NCI-H345 treated with DMSO at 0.1 percent for 48 hours (cell line): ENCODE measurements around the gene LENG9.

Source experiments
- DNase-seq: peaks from one replicate; lab custom pipeline; 2025; ENCODE audit not compliant: unreplicated experiment; lab: John Stamatoyannopoulos, UW

The LENG9 gene

DNA sequence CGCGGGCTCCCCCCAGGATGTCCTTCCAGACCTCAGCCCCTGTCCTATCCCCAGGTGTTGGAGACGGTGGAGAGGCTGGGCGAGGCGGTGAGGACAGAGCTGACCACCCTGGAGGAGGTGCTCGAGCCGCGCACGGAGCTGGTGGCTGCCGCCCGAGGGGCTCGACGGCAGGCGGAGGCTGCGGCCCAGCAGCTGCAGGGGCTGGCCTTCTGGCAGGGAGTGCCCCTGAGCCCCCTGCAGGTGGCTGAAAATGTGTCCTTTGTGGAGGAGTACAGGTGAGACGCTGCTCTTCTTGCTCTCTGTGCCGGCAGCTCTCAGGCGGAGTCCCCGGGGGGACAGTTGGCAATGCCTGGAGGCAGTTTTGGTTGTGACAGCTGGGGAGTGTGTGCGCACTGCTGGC is 41.4 kb downstream of the LENG9 start:
- peak; percentile 29 for DNase-seq

- DNase-seq, result no peak
These were observed 42.1 kb downstream of the LENG9 start for GRCh38 chr19:54421521-54421920.

DNA sequence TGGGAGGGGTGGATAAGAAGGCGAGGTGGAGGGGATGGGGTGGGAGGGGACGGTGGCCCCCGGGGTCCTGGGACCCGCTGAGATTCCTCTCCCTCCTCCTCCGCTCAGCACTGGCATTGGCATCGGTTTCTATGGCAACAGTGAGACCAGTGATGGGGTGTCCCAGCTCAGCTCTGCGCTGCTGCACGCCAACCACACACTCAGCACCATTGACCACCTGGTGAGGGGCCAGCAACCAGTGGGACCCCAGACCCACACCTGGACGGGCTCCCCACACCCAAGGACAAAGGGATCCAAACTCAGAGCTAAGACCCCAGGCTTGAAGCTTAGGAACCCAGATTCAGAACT is 42.4 kb downstream of the LENG9 start:
- no peak for DNase-seq

GRCh38 chr19:54420383-54421168 is 43.0 kb downstream of the LENG9 start:
- no peak for DNase-seq

GRCh38 chr19:54420068-54420382 is 43.6 kb downstream of the LENG9 start:
- DNase-seq, result no peak

- DNase-seq, result no peak
These were observed 44.4 kb downstream of the LENG9 start for GRCh38 chr19:54418930-54419800.

DNA sequence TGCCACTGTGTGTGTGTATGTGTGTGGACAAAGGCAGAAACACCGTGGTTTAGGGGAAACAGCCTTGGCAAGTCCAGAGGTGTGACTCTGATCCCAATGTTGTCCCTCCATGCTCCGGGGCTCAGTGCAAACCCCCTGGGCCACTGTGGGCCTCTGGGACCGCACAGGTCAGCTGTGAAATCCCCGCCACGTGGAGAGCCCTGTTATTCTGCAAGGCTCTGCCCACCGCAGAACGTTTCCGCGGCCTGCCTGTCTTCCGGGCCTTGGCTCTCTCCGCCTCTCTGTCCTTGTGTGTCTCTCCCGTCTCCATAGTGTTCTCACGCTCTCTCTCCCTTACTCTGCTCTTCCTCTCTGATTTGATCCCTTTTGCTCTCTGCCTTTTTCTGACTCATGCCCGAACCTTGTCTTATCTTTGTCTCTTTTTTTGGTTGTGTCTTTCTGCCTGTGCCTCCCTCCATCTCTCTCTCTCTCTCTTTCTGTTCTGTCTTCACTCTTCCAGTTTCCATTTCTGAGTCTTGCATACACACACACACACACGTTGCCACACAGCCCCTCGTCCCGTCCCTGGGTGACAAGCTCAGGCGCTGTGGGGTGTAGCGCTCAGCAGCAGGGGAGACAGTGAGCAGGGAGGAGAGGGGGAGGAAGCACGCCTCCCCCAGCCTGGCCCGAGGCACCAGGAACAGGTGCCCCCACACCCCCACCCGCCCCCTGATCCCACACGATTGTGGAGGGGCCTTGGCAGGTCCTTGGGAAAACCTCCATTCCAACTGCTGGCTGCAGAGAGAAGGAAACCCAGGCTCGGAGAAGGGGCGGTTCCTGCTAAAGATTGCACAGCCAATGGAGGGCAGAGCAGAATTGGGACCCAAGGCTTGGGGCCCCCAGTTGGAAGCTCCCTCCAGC is 45.3 kb downstream of the LENG9 start:
- no peak for DNase-seq

GRCh38 chr19:54416695-54417491 is 46.7 kb downstream of the LENG9 start:
- DNase-seq, result no peak

DNA sequence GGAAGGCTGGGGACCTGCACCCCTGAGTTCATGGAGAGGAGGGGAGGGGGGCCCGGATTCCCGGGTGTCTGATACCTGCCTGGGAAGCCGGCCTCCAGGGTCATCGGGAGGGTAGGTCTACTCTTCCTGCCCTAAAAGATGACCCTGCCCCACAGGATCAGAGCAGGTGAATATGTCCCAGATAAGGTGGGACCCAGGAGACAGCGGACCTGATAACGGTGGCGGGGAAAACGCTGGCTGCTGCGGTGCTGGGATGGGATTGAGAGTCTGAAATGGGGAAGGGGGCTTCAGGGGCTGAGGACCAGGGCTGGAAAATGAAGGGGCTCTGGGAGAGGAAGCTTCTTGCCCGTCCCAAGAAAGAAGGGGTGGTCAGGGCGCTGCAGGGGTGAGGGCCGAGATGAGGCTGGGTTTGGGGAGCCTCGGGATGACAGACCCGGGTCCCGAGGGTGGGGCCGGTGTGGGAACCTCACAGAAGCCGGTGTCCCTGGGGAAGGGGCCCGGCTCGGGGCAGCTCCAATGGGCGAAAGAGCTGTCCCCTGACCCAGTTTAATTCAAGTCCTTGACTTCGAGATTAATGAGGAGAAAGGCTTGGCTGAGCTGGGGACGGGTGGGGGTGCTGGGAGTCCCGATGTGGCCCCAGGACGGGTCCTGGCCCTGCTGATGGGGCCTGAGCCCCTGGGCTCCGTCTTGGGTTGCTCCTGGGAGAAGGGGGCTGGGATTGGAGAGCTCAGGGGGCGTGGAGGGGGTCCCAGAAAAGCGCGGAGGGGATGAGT is 47.5 kb downstream of the LENG9 start:
- DNase-seq, result no peak

GRCh38 chr19:54415208-54415900 is 48.2 kb downstream of the LENG9 start, which contains the start of gene TTYH1:
Gene TTYH1, plus strand, starts transcription at chr19:54415464. Its CDS starts 89 bp downstream, at chr19:54415553.
- DNase-seq, result no peak

DNA sequence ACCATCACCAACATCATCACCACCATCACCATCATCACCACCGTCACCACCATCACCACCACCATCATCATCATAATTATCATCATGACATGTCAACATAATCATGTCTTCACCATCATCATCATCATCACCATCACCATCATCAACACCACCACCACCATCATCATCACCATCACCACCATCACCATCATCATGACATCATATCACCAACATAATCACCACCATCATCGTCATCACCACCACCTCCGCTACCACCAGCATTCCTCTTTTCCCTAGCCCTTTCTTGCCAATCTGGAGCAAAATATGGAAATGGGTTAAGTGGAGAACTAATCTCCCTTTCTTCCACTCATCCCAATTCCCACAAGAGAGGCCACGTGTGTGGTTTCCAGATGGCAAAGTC is 49.4 kb downstream of the LENG9 start:
- DNase-seq, result no peak

- no peak for DNase-seq
These were observed 50.7 kb downstream of the LENG9 start for GRCh38 chr19:54412877-54413276.
